K562 (cell line): ENCODE data around the gene MYL5. TPM values are rescaled to one million over a fixed set of nuclear protein-coding genes. Genes with fewer than 3 reads are reported as not detected.

Source experiments
- ILK ChIP-seq: fragments of 450-650 bp; IDR thresholded peaks from 2 replicates; pipeline ENCODE4 v1.6.1; 2016; ENCODE audit warnings: missing genetic modification characterization, low read depth, mild to moderate bottlenecking, missing compliant biosample characterization, moderate library complexity, borderline replicate concordance
- KAT7 ChIP-seq: sonication (generic); formaldehyde crosslinking; IDR thresholded peaks from 2 replicates; pipeline ENCODE4 v1.8.0; 2022; ENCODE audit warnings: missing genetic modification reagents, mild to moderate bottlenecking, borderline replicate concordance
- KDM1A ChIP-seq, 2 experiments: fragments of 450-650 bp; IDR thresholded peaks; 2 replicates each; pipeline ENCODE4 v1.6.1; 2016; ENCODE audit warnings: mild to moderate bottlenecking in 2 of 2
- KLF10 ChIP-seq: fragments of 250-450 bp; sonication (Bioruptor Pico); IDR thresholded peaks from 2 replicates; pipeline ENCODE4 v1.6.1; 2021; ENCODE audit warnings: matching md5 sums
- MXI1 ChIP-seq: IDR thresholded peaks from 2 replicates; pipeline ENCODE4 v1.6.1; 2011; ENCODE audit warnings: low read depth, mild to moderate bottlenecking, improper control_type of control experiment, low read length
- NEUROD1 ChIP-seq: fragments of 150-350 bp; IDR thresholded peaks from 2 replicates; pipeline ENCODE4 v1.6.1; 2014; ENCODE audit warnings: borderline replicate concordance, low read length, low read depth; ENCODE audit not compliant: partially characterized antibody
- PHF20 ChIP-seq: fragments of 450-650 bp; IDR thresholded peaks from 2 replicates; pipeline ENCODE4 v1.6.1; 2018; ENCODE audit not compliant: partially characterized antibody
- ZC3H4 ChIP-seq: sonication (generic); formaldehyde crosslinking; IDR thresholded peaks from 2 replicates; pipeline ENCODE4 v1.9.0; 2021; ENCODE audit warnings: missing genetic modification reagents, borderline replicate concordance
- ZNF830 ChIP-seq: fragments of 250-450 bp; sonication (Bioruptor Pico); IDR thresholded peaks from 2 replicates; pipeline ENCODE4 v1.5.0; 2021; ENCODE audit warnings: mild to moderate bottlenecking
- polyA plus RNA-seq, 8 experiments: library from polyadenylated mRNA; depleted of rRNA in 4 of 8; stranded (reverse) in 5 of 8; unstranded in 3 of 8; fragments of >200 nt; fragmentation: Nextera tagmentation in 2 of 8; fragmentation: Illumina TruSeq in 1 of 8; extraction: Ambion mirVana in 2 of 8; extraction: Trizol in 1 of 8; gene quantifications; 2 replicates each; pipeline versions ENCODE4 v1.2.1 to v1.2.3, GENCODE V29; 2011 to 2014; ENCODE audit warnings: inconsistent platforms in 1 of 8, missing spikeins in 1 of 8
- total RNA-seq, 7 experiments: library from RNA; depleted of rRNA in 6 of 7; stranded (reverse); fragments of >200 nt in 6 of 7; fragmentation: Illumina TruSeq in 2 of 7; extraction: Trizol in 2 of 7; gene quantifications; 2 replicates each; pipeline versions ENCODE4 v1.2.1 to v1.2.3, GENCODE V29; 2011 to 2021; ENCODE audit warnings: low replicate concordance in 1 of 7
- TF ChIP-seq, protein P1 (sequence below): fragments of 450-650 bp; IDR thresholded peaks from 2 replicates; pipeline ENCODE4 v1.6.1; 2016; ENCODE audit warnings: mild to moderate bottlenecking, moderate library complexity
- TF ChIP-seq, protein P2 (sequence below): fragments of 200-400 bp; formaldehyde crosslinking; IDR thresholded peaks from 2 replicates; pipeline ENCODE4 v1.6.1; 2017; ENCODE audit warnings: mild to moderate bottlenecking, low read depth, low read length, moderate library complexity
- TF ChIP-seq, protein P3 (sequence below): fragments of 450-650 bp; formaldehyde crosslinking; IDR thresholded peaks from 2 replicates; pipeline ENCODE4 v1.4.0; 2022; ENCODE audit warnings: missing genetic modification characterization

MYL5 gene
- total and polyA plus RNA-seq, 9 of the 15 experiments (the other 6 are each of a cell fraction or from before 2014, with no cell fraction given): 1.4 to 10.0 (median 4.1) TPM

DNA sequence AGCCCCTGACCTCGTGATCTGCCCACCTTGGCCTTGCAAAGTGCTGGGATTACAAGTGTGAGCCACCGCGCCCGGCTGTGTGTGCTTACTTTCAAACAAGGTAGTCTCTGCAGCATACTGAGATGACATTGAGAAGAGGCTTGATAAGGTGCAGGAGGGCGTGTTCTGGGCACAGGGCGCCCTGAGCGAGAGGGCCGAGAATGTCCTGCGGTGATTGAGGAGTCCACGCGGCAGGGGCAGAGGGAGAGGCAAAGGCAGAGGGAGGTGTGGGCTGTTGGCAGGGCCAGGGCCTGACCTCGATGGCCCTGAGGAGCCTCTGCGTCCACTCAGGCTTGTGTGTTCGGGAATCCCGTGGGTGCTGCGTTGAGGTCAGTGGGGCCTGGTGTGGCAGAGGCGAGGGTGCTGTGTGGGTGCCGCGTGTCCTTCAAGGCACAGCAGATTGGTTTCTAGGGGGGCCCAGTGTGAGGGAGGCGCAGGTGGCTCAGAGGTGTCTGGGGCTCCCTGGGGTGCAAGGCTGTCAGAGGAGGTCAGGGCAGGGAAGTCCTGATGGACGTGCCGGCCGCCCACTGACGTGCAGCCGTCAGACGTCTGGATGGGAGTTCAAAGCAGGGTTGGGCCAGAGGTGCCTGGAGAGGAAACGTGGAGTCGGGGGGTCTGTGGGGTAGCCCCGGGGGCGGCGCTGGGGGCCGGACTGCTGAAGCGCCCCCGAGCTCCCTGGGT is 43.4 kb downstream of the MYL5 start (continued):
- TF ChIP-seq, protein P1, sequence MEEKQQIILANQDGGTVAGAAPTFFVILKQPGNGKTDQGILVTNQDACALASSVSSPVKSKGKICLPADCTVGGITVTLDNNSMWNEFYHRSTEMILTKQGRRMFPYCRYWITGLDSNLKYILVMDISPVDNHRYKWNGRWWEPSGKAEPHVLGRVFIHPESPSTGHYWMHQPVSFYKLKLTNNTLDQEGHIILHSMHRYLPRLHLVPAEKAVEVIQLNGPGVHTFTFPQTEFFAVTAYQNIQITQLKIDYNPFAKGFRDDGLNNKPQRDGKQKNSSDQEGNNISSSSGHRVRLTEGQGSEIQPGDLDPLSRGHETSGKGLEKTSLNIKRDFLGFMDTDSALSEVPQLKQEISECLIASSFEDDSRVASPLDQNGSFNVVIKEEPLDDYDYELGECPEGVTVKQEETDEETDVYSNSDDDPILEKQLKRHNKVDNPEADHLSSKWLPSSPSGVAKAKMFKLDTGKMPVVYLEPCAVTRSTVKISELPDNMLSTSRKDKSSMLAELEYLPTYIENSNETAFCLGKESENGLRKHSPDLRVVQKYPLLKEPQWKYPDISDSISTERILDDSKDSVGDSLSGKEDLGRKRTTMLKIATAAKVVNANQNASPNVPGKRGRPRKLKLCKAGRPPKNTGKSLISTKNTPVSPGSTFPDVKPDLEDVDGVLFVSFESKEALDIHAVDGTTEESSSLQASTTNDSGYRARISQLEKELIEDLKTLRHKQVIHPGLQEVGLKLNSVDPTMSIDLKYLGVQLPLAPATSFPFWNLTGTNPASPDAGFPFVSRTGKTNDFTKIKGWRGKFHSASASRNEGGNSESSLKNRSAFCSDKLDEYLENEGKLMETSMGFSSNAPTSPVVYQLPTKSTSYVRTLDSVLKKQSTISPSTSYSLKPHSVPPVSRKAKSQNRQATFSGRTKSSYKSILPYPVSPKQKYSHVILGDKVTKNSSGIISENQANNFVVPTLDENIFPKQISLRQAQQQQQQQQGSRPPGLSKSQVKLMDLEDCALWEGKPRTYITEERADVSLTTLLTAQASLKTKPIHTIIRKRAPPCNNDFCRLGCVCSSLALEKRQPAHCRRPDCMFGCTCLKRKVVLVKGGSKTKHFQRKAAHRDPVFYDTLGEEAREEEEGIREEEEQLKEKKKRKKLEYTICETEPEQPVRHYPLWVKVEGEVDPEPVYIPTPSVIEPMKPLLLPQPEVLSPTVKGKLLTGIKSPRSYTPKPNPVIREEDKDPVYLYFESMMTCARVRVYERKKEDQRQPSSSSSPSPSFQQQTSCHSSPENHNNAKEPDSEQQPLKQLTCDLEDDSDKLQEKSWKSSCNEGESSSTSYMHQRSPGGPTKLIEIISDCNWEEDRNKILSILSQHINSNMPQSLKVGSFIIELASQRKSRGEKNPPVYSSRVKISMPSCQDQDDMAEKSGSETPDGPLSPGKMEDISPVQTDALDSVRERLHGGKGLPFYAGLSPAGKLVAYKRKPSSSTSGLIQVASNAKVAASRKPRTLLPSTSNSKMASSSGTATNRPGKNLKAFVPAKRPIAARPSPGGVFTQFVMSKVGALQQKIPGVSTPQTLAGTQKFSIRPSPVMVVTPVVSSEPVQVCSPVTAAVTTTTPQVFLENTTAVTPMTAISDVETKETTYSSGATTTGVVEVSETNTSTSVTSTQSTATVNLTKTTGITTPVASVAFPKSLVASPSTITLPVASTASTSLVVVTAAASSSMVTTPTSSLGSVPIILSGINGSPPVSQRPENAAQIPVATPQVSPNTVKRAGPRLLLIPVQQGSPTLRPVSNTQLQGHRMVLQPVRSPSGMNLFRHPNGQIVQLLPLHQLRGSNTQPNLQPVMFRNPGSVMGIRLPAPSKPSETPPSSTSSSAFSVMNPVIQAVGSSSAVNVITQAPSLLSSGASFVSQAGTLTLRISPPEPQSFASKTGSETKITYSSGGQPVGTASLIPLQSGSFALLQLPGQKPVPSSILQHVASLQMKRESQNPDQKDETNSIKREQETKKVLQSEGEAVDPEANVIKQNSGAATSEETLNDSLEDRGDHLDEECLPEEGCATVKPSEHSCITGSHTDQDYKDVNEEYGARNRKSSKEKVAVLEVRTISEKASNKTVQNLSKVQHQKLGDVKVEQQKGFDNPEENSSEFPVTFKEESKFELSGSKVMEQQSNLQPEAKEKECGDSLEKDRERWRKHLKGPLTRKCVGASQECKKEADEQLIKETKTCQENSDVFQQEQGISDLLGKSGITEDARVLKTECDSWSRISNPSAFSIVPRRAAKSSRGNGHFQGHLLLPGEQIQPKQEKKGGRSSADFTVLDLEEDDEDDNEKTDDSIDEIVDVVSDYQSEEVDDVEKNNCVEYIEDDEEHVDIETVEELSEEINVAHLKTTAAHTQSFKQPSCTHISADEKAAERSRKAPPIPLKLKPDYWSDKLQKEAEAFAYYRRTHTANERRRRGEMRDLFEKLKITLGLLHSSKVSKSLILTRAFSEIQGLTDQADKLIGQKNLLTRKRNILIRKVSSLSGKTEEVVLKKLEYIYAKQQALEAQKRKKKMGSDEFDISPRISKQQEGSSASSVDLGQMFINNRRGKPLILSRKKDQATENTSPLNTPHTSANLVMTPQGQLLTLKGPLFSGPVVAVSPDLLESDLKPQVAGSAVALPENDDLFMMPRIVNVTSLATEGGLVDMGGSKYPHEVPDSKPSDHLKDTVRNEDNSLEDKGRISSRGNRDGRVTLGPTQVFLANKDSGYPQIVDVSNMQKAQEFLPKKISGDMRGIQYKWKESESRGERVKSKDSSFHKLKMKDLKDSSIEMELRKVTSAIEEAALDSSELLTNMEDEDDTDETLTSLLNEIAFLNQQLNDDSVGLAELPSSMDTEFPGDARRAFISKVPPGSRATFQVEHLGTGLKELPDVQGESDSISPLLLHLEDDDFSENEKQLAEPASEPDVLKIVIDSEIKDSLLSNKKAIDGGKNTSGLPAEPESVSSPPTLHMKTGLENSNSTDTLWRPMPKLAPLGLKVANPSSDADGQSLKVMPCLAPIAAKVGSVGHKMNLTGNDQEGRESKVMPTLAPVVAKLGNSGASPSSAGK: no peak
- TF ChIP-seq MXI1: no peak
- TF ChIP-seq, protein P2, sequence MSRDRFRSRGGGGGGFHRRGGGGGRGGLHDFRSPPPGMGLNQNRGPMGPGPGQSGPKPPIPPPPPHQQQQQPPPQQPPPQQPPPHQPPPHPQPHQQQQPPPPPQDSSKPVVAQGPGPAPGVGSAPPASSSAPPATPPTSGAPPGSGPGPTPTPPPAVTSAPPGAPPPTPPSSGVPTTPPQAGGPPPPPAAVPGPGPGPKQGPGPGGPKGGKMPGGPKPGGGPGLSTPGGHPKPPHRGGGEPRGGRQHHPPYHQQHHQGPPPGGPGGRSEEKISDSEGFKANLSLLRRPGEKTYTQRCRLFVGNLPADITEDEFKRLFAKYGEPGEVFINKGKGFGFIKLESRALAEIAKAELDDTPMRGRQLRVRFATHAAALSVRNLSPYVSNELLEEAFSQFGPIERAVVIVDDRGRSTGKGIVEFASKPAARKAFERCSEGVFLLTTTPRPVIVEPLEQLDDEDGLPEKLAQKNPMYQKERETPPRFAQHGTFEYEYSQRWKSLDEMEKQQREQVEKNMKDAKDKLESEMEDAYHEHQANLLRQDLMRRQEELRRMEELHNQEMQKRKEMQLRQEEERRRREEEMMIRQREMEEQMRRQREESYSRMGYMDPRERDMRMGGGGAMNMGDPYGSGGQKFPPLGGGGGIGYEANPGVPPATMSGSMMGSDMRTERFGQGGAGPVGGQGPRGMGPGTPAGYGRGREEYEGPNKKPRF: no peak
- no peak for TF ChIP-seq ZNF830 (CRISPR knock-in tag)
- no peak for TF ChIP-seq KLF10
- no peak for TF ChIP-seq NEUROD1
- no peak for TF ChIP-seq ZC3H4 (CRISPR knock-in tag)
- TF ChIP-seq KAT7 (CRISPR knock-in tag): no peak
- TF ChIP-seq, protein P3, sequence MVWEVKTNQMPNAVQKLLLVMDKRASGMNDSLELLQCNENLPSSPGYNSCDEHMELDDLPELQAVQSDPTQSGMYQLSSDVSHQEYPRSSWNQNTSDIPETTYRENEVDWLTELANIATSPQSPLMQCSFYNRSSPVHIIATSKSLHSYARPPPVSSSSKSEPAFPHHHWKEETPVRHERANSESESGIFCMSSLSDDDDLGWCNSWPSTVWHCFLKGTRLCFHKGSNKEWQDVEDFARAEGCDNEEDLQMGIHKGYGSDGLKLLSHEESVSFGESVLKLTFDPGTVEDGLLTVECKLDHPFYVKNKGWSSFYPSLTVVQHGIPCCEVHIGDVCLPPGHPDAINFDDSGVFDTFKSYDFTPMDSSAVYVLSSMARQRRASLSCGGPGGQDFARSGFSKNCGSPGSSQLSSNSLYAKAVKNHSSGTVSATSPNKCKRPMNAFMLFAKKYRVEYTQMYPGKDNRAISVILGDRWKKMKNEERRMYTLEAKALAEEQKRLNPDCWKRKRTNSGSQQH: no peak
- no peak for TF ChIP-seq PHF20
- TF ChIP-seq KDM1A (IDR thresholded peaks at IDR 0.05): no peak
- no peak for TF ChIP-seq ILK (tag)
